Osteocyte (in vitro differentiated cells): Measurements from ENCODE around the gene PRKCD. TPM values are rescaled to one million over a fixed set of nuclear protein-coding genes. Genes with fewer than 3 reads are reported as not detected.

ENCODE experiments used
- DNase-seq: peaks from one replicate; pipeline ENCODE4 v3.0.0; 2021; ENCODE audit warnings: mixed read lengths; ENCODE audit not compliant: unreplicated experiment; ENCODE audit errors: extremely low spot score
- H3K27ac Mint-ChIP-seq: one replicate; pipeline ENCODE4 v1.8.0; 2021; ENCODE audit warnings: mild to moderate bottlenecking, mixed read lengths; ENCODE audit not compliant: unreplicated experiment
- H3K27me3 Mint-ChIP-seq: one replicate; pipeline ENCODE4 v1.8.0; 2021; ENCODE audit warnings: mixed read lengths; ENCODE audit not compliant: unreplicated experiment
- H3K36me3 Mint-ChIP-seq: one replicate; pipeline ENCODE4 v1.8.0; 2021; ENCODE audit warnings: mixed read lengths; ENCODE audit not compliant: unreplicated experiment
- H3K4me1 Mint-ChIP-seq: one replicate; pipeline ENCODE4 v1.8.0; 2021; ENCODE audit warnings: mixed read lengths; ENCODE audit not compliant: unreplicated experiment
- H3K4me3 Mint-ChIP-seq: one replicate; pipeline ENCODE4 v1.8.0; 2021; ENCODE audit warnings: mild to moderate bottlenecking, moderate library complexity, mixed read lengths; ENCODE audit not compliant: unreplicated experiment
- H3K9me3 Mint-ChIP-seq: one replicate; pipeline ENCODE4 v1.8.0; 2021; ENCODE audit warnings: mixed read lengths; ENCODE audit not compliant: unreplicated experiment
- total RNA-seq: library from RNA; stranded (reverse); gene quantifications from 2 replicates; pipeline ENCODE4 v1.2.1, GENCODE V29; 2021
- TF ChIP-seq, protein P1 (sequence below): fragments of 200-600 bp; sonication (generic); IDR thresholded peaks from 2 replicates; pipeline ENCODE4 v1.5.0; 2021; ENCODE audit warnings: antibody characterized with exemption, mild to moderate bottlenecking, moderate library complexity

Gene PRKCD
- total RNA-seq, 1 donor from 2014 or later, result 17.1 TPM

DNA sequence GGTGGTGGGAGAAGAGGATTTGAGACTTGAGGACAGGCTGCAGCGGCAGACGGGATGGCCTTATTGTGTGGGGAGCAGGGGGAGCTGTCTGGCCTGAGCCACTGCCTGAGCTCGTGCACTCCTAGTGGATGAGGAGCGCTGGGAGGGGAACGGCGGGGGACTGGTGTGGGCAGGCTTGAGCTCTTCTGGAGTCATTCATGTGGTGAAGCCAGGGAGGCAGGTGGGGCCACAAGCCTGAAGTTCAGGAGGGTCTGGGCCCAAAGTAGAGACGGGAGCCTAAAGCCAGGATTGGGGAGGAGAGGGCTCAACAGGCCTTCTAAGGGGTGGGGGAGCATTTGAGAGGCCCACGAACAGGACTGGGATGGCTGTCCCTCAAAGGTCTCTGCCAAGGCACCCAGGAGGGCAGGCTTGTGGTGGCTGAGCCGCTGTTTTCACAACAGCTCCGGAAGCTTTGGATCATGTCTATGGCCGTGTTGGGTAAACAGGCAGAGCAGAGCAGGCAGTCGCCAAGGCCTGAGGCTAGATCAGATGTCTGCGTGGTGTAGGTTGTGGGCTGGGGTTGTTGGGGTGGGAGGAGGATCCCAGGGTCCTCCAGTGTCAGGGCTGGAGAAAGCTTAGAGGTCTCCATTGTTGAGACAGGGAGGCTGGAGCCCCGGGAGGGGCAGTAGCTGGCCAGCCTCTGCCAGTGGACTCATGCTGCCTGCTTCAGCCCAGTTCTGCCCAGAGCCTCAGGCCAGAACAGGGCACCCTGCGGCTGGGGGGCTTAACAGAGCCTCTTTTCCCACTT lies 8.2 kb downstream of the PRKCD start:
- Mint-ChIP-seq H3K4me3 (peak overlapping the region; percentile 12), H3K27ac (peak overlapping the region; percentile 91), H3K27me3 (no peaks in the 10 kb centered on the region), H3K4me1 (peaks cover 60% of the 10 kb centered on the region), H3K36me3 (peaks cover 6% of the 10 kb centered on the region), H3K9me3 (no peaks in the 10 kb centered on the region)
- DNase-seq, result no peak
- TF ChIP-seq, protein P1, sequence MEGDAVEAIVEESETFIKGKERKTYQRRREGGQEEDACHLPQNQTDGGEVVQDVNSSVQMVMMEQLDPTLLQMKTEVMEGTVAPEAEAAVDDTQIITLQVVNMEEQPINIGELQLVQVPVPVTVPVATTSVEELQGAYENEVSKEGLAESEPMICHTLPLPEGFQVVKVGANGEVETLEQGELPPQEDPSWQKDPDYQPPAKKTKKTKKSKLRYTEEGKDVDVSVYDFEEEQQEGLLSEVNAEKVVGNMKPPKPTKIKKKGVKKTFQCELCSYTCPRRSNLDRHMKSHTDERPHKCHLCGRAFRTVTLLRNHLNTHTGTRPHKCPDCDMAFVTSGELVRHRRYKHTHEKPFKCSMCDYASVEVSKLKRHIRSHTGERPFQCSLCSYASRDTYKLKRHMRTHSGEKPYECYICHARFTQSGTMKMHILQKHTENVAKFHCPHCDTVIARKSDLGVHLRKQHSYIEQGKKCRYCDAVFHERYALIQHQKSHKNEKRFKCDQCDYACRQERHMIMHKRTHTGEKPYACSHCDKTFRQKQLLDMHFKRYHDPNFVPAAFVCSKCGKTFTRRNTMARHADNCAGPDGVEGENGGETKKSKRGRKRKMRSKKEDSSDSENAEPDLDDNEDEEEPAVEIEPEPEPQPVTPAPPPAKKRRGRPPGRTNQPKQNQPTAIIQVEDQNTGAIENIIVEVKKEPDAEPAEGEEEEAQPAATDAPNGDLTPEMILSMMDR, result no peak

GRCh38 chr3:53169832-53170324 lies 8.9 kb downstream of the PRKCD start:
- Mint-ChIP-seq H3K27ac (peak overlapping the region; percentile 91), H3K4me1 (peaks cover 61% of the 10 kb centered on the region), H3K4me3 (no peak overlapping the region), H3K27me3 (no peaks in the 10 kb centered on the region), H3K9me3 (no peaks in the 10 kb centered on the region), H3K36me3 (peaks cover 6% of the 10 kb centered on the region)
- no peak for DNase-seq
- TF ChIP-seq, protein P1, result no peak

GRCh38 chr3:53170325-53171063 lies 9.5 kb downstream of the PRKCD start:
- no peak for DNase-seq
- Mint-ChIP-seq H3K36me3 (peaks cover 6% of the 10 kb centered on the region), H3K4me1 (peaks cover 61% of the 10 kb centered on the region), H3K27ac (peak overlapping the region; percentile 77), H3K9me3 (no peaks in the 10 kb centered on the region), H3K4me3 (no peak overlapping the region), H3K27me3 (no peaks in the 10 kb centered on the region)
- TF ChIP-seq, protein P1, result no peak

DNA sequence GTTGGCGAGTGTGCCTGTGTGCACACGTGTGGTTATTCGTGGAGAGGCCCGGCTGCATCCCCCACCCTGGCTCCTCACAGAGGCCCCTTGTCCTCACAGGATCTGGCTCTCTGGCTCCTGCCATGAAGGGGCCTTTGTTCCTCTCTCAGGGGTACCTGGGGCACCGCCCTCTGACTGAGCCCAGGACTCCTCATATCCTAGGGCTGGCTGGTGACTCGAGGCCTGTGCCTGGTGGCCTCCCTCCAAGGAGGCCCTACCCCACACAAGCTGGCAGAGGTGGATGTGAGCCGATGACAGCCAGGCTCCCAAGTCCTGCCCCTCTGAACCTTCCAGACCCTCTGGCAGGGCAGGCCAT lies 10.0 kb downstream of the PRKCD start:
- TF ChIP-seq, protein P1, result no peak
- peak overlapping the region; percentile 77 for H3K27ac Mint-ChIP-seq
- no peak for DNase-seq
- peaks cover 61% of the 10 kb centered on the region for H3K4me1 Mint-ChIP-seq
- H3K9me3 Mint-ChIP-seq, result no peaks in the 10 kb centered on the region
- no peak overlapping the region for H3K4me3 Mint-ChIP-seq
- no peaks in the 10 kb centered on the region for H3K27me3 Mint-ChIP-seq
- H3K36me3 Mint-ChIP-seq, result peaks cover 6% of the 10 kb centered on the region
